A549 treated with dexamethasone at 1 μM for 4 hours (cell line): ENCODE measurements around the gene OVCA2. TPM values are rescaled to one million over a fixed set of nuclear protein-coding genes. Genes with fewer than 3 reads are reported as not detected.

Experiments used
- total RNA-seq: library from RNA; stranded (reverse); fragments of 200-300 nt; extraction: Qiagen RNA extraction; gene quantifications from 5 replicates; pipeline ENCODE4 v1.2.3, GENCODE V29; 2022

Gene OVCA2
- 55.0 to 85.4 TPM (median 75.7 TPM) in 5 replicates for total RNA-seq

GRCh38 chr17:2041561-2042389, at the start of gene OVCA2:
Gene OVCA2 (plus strand): TSS chr17:2042022. CDS start chr17:2042048, 26 bp downstream.

GRCh38 chr17:2025220-2025621, 16.6 kb upstream of the OVCA2 start, which contains the start of gene RTN4RL1:
Gene RTN4RL1 (minus strand): TSS chr17:2025334. CDS start chr17:2024865, 469 bp downstream.

DNA sequence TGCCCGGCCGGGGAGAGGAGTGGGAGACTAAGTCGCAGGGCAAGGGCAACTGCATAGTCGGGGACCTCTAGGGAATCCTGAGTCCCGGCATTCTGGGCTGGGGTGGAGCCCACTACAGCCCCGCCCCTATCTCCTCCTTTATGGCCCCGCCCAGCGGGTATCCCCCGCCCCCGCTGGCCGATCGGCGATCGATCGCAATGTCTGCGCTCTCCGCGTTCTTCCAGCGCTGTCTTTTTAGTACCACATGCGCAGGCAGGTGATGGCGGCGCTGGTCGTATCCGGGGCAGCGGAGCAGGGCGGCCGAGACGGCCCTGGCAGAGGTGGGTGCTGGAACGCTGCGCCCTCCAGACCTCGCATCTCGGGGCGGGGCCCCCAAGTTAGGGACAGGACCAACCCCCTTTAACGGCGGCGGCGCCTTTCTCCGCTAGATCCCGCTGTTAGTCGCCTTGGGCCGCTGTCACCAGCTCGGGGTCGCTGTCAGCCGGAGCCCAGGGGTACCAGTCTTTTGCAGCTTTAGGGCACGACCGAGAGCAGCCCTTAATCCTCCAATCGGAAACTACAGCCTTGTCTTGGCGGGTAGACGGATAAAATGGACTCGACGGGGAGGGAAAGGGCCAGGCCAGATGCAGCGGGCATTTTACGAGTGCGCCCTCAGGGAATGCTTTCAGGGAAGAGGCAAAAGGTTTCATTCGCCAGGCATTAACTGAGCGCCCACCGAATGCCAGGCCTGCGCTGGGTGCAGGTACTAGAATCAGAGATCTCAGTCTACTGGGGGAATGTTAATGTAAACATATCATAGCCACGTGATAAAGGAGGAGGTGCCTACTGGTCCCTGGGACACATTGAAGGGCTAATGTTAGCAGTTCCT, 11.7 kb upstream of the OVCA2 start, which contains the start of gene DPH1:
Gene DPH1, plus strand, starts transcription at position 243 of the 868 bp plus-strand sequence. Its CDS starts 17 bp downstream, at position 260.

DNA sequence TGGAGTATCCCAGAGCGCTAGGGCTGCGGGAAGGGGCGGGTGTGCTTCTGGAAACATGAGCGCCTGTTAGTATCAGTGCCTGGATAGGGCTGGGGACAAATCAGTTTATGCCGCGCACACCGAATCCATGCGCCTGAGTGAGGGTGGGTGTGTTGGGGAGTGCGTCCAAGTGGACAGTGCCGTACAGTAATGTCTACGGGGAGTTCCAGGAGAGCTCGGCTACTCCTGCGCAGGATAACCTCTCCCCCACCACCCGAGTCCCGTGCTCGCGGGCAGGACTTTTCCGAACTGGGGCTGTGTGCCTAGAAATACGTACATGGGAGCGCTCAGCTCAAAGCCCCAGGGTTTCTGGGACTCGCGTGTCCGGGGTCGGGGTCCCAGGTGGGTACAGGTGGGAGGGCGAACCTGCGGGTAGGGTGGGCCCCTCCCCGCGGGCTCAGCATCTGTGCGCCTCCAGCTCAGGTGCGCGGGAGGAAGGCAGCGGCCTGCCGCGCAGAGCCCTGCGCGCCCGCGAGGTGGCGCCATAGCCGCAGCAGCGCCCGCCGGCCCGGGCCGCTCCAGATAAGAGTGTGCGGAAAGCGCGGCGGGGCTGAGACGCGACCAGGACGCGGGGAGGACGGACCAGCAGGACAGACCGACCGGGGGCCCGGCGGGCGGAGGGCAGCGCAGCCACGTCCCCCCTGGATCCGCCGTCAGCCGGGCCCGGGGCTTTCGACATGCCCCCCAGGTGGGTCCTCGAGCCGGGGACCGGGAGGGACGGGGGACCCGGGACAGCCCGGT, 12.9 kb downstream of the OVCA2 start, which contains the start of gene HIC1:
Gene HIC1, plus strand, starts transcription at position 592 of the 780 bp plus-strand sequence. CDS start 1,588 bp downstream, outside the sequence.

Other genes starting within 250 kb of the OVCA2 start
- gene SMYD4, start 212.1 kb upstream of the OVCA2 start, total RNA-seq: 7.8 to 10.3 TPM (median 9.8 TPM) in 5 replicates
- gene RPA1, start 212.0 kb upstream of the OVCA2 start, total RNA-seq: 60.0 to 82.3 TPM (median 70.3 TPM) in 5 replicates
- gene RTN4RL1, start 16.7 kb upstream of the OVCA2 start, total RNA-seq: 14.3 to 25.4 TPM (median 21.8 TPM) in 5 replicates
- 37.1 to 47.5 TPM (median 43.8 TPM) in 5 replicates for gene DPH1, start 11.9 kb upstream of the OVCA2 start, total RNA-seq
- 0.56 to 1.8 TPM (median 1.5 TPM) in 5 replicates for gene HIC1, start 13.1 kb downstream of the OVCA2 start, total RNA-seq